ENCODE measurements around the gene ARHGAP24.
"Not testable (repeated sequence)": the region's sequence is repeated elsewhere in the genome, so short reads cannot be mapped to it uniquely, and the experiment has no call there.

ARHGAP24 gene

GRCh38 chr4:85901500-85901899 is 426.6 kb downstream of the ARHGAP24 start:
- no peak overlapping the region for H3K27ac ChIP-seq
- no peak for TF ChIP-seq ZFX (IDR thresholded peaks at IDR 0.05)
- TF ChIP-seq, protein P1, sequence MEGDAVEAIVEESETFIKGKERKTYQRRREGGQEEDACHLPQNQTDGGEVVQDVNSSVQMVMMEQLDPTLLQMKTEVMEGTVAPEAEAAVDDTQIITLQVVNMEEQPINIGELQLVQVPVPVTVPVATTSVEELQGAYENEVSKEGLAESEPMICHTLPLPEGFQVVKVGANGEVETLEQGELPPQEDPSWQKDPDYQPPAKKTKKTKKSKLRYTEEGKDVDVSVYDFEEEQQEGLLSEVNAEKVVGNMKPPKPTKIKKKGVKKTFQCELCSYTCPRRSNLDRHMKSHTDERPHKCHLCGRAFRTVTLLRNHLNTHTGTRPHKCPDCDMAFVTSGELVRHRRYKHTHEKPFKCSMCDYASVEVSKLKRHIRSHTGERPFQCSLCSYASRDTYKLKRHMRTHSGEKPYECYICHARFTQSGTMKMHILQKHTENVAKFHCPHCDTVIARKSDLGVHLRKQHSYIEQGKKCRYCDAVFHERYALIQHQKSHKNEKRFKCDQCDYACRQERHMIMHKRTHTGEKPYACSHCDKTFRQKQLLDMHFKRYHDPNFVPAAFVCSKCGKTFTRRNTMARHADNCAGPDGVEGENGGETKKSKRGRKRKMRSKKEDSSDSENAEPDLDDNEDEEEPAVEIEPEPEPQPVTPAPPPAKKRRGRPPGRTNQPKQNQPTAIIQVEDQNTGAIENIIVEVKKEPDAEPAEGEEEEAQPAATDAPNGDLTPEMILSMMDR (conservative IDR thresholded peaks at IDR 0.05), result no peak

DNA sequence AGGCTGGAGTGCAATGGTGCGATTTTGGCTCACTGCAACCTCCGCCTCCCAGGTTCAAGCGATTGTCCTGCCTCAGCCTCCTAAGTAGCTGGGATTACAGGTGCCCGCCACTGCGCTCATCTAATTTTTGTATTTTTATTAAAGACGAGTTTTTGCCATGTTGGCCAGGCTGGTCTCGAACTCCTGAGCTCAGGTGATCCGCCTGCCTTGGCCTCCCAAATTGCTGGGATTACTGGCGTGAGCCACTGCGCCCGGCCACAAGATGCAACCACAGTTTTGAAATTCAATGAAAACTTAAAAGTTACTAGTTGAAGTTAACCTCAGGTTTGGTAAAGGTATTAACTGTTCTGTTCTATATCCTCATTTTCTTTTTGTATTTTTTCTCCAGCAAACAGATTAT is 427.7 kb downstream of the ARHGAP24 start:
- H3K27ac ChIP-seq, result not testable (repeated sequence)

- no peak for TF ChIP-seq ZFX (IDR thresholded peaks at IDR 0.05)
- TF ChIP-seq, protein P1 (conservative IDR thresholded peaks at IDR 0.05), result no peak
These were observed 430.8 kb downstream of the ARHGAP24 start for GRCh38 chr4:85905761-85906160.

DNA sequence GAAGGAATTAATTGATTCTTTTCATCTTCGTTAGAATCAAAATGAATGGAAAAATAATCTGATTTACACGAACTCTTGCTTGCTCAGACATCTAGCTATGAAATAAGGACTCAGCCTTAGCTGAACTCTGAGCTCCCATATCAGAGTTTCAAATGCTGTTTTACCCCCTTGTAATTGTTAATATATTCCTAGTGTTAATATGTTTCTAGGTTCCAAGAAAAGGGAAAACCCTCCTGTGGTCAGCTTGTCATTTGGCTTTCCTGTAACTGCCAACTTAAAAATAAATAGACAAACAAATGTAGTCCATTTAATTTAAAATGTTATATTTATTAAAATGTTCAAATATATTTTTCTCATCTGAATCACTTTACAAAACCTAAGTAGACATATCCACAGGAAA is 432.1 kb downstream of the ARHGAP24 start:
- TF ChIP-seq, protein P1 (conservative IDR thresholded peaks at IDR 0.05), result no peak
- TF ChIP-seq ZFX (IDR thresholded peaks at IDR 0.05), result no peak
- H3K27ac ChIP-seq, result no peak overlapping the region

More at GRCh38 chr4:85905761-85906160, 430.8 kb downstream of the ARHGAP24 start:
- no peak overlapping the region for H3K27ac ChIP-seq

GRCh38 chr4:85909851-85910250 is 434.9 kb downstream of the ARHGAP24 start:
- no peak overlapping the region for H3K27ac ChIP-seq
- TF ChIP-seq, protein P1 (conservative IDR thresholded peaks at IDR 0.05), result no peak
- TF ChIP-seq ZFX (IDR thresholded peaks at IDR 0.05), result no peak

- TF ChIP-seq ZFX (IDR thresholded peaks at IDR 0.05), result no peak
- TF ChIP-seq, protein P1 (conservative IDR thresholded peaks at IDR 0.05), result no peak
- H3K27ac ChIP-seq, result no peak overlapping the region
These were observed 436.0 kb downstream of the ARHGAP24 start for GRCh38 chr4:85910985-85911384.

GRCh38 chr4:85913931-85914694 is 439.2 kb downstream of the ARHGAP24 start:
- no peak overlapping the region for H3K27ac ChIP-seq
- TF ChIP-seq ZFX (IDR thresholded peaks at IDR 0.05), result no peak
- TF ChIP-seq, protein P1 (conservative IDR thresholded peaks at IDR 0.05), result no peak

DNA sequence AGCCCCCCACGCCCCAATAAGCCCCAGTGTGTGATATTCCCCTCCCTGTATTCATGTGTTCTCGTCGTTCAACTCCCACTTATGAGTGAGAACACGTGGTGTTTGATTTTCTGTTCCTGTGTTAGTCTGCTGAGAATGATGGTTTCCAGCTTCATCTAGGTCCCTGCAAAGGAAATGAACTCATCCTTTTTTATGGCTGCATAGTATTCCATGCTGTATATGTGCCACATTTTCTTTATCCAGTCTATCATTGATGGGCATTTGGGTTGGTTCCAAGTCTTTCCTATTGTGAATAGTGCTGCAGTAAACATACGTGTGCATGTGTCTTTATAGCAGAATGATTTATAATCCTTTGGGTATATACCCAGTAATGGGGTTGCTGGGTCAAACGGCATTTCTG is 440.6 kb downstream of the ARHGAP24 start:
- H3K27ac ChIP-seq, result not testable (repeated sequence)
